Measurements from ENCODE around the gene ABCC4.

ABCC4 gene

GRCh38 chr13:95341441-95341840, 40.2 kb upstream of the ABCC4 start:
- TF ChIP-seq EZH2phosphoT487 (IDR thresholded peaks at IDR 0.05; ENCODE audit: borderline replicate concordance, low read length) (no peak), CTCF (IDR thresholded peaks at IDR 0.05; ENCODE audit: low read depth, low read length, poor library complexity, severe bottlenecking) (no peak)
- Histone ChIP-seq H3K4me1 (ENCODE audit: control insufficient read depth, low read length) (no peaks in the 10 kb centered on the region), H3K9me3 (ENCODE audit: control insufficient read depth, insufficient read depth, low read length) (no peaks in the 10 kb centered on the region), H3K4me3 (ENCODE audit: low read length) (no peak overlapping the region), H3K79me2 (ENCODE audit: control insufficient read depth, low read length) (no peaks in the 10 kb centered on the region), H4K20me1 (ENCODE audit: control insufficient read depth, insufficient read depth, low read depth, low read length) (no peaks in the 10 kb centered on the region), H3K36me3 (ENCODE audit: control insufficient read depth, low read length) (no peaks in the 10 kb centered on the region), H3K27ac (ENCODE audit: low read depth, low read length) (no peak overlapping the region), H3K27me3 (ENCODE audit: control insufficient read depth, low read length) (no peaks in the 10 kb centered on the region), H3F3A (ENCODE audit: control insufficient read depth, insufficient read depth) (no peaks in the 10 kb centered on the region), H3K4me2 (ENCODE audit: low read length) (no peak overlapping the region), H3K9me2 (replicated peaks; ENCODE audit: control insufficient read depth, low read length) (no peaks in the 10 kb centered on the region)

- Histone ChIP-seq H3K4me1 (ENCODE audit: control insufficient read depth, low read length) (no peaks in the 10 kb centered on the region), H3K27me3 (ENCODE audit: control insufficient read depth, low read length) (no peaks in the 10 kb centered on the region), H3K27ac (ENCODE audit: low read depth, low read length) (no peak overlapping the region), H3F3A (ENCODE audit: control insufficient read depth, insufficient read depth) (no peaks in the 10 kb centered on the region), H3K9me2 (replicated peaks; ENCODE audit: control insufficient read depth, low read length) (no peaks in the 10 kb centered on the region), H3K79me2 (ENCODE audit: control insufficient read depth, low read length) (no peaks in the 10 kb centered on the region), H3K9me3 (ENCODE audit: control insufficient read depth, insufficient read depth, low read length) (no peaks in the 10 kb centered on the region), H3K4me2 (ENCODE audit: low read length) (no peak overlapping the region), H4K20me1 (ENCODE audit: control insufficient read depth, insufficient read depth, low read depth, low read length) (no peaks in the 10 kb centered on the region), H3K36me3 (ENCODE audit: control insufficient read depth, low read length) (no peaks in the 10 kb centered on the region), H3K4me3 (ENCODE audit: low read length) (no peak overlapping the region)
- TF ChIP-seq EZH2phosphoT487 (IDR thresholded peaks at IDR 0.05; ENCODE audit: borderline replicate concordance, low read length) (no peak), CTCF (IDR thresholded peaks at IDR 0.05; ENCODE audit: low read depth, low read length, poor library complexity, severe bottlenecking) (no peak)
Measured at GRCh38 chr13:95338905-95339304, 37.7 kb upstream of the ABCC4 start.

GRCh38 chr13:95337597-95337996, 36.3 kb upstream of the ABCC4 start:
- no peaks in the 10 kb centered on the region for H3K27me3 ChIP-seq (ENCODE audit: control insufficient read depth, low read length)
- no peak for TF ChIP-seq CTCF (IDR thresholded peaks at IDR 0.05; ENCODE audit: low read depth, low read length, poor library complexity, severe bottlenecking)
- H3K79me2 ChIP-seq (ENCODE audit: control insufficient read depth, low read length), result no peaks in the 10 kb centered on the region
- H3K4me3 ChIP-seq (ENCODE audit: low read length), result no peak overlapping the region
- H4K20me1 ChIP-seq (ENCODE audit: control insufficient read depth, insufficient read depth, low read depth, low read length), result no peaks in the 10 kb centered on the region
- no peaks in the 10 kb centered on the region for H3K36me3 ChIP-seq (ENCODE audit: control insufficient read depth, low read length)
- H3K4me2 ChIP-seq (ENCODE audit: low read length), result no peak overlapping the region
- H3K9me3 ChIP-seq (ENCODE audit: control insufficient read depth, insufficient read depth, low read length), result no peaks in the 10 kb centered on the region
- no peak overlapping the region for H3K27ac ChIP-seq (ENCODE audit: low read depth, low read length)
- H3K9me2 ChIP-seq (replicated peaks; ENCODE audit: control insufficient read depth, low read length), result no peaks in the 10 kb centered on the region
- no peaks in the 10 kb centered on the region for H3F3A ChIP-seq (ENCODE audit: control insufficient read depth, insufficient read depth)
- H3K4me1 ChIP-seq (ENCODE audit: control insufficient read depth, low read length), result no peaks in the 10 kb centered on the region

GRCh38 chr13:95335667-95336066, 34.4 kb upstream of the ABCC4 start:
- Histone ChIP-seq H3K27ac (ENCODE audit: low read depth, low read length) (no peak overlapping the region), H3K9me3 (ENCODE audit: control insufficient read depth, insufficient read depth, low read length) (no peaks in the 10 kb centered on the region), H3K36me3 (ENCODE audit: control insufficient read depth, low read length) (no peaks in the 10 kb centered on the region), H4K20me1 (ENCODE audit: control insufficient read depth, insufficient read depth, low read depth, low read length) (no peaks in the 10 kb centered on the region), H3F3A (ENCODE audit: control insufficient read depth, insufficient read depth) (no peaks in the 10 kb centered on the region), H3K27me3 (ENCODE audit: control insufficient read depth, low read length) (no peaks in the 10 kb centered on the region), H3K79me2 (ENCODE audit: control insufficient read depth, low read length) (no peaks in the 10 kb centered on the region), H3K9me2 (replicated peaks; ENCODE audit: control insufficient read depth, low read length) (no peaks in the 10 kb centered on the region), H3K4me3 (ENCODE audit: low read length) (no peak overlapping the region), H3K4me2 (ENCODE audit: low read length) (no peak overlapping the region), H3K4me1 (ENCODE audit: control insufficient read depth, low read length) (no peaks in the 10 kb centered on the region)
- TF ChIP-seq CTCF (IDR thresholded peaks at IDR 0.05; ENCODE audit: low read depth, low read length, poor library complexity, severe bottlenecking), result no peak
- TF ChIP-seq EZH2phosphoT487 (IDR thresholded peaks at IDR 0.05; ENCODE audit: borderline replicate concordance, low read length), result no peak
